Measurements from ENCODE around the gene ITIH1. TPM values are rescaled to one million over a fixed set of nuclear protein-coding genes. Genes with fewer than 3 reads are reported as not detected.
A peak's percentile ranks its signal among the peaks of the same experiment; 100 is the strongest.

ITIH1 gene
- total and polyA plus RNA-seq, 2 experiments from 2014 or later, result not detected

GRCh38 chr3:52796411-52796810, 19.0 kb downstream of the ITIH1 start:
- no peaks in the 10 kb centered on the region for H3K79me2 ChIP-seq (ENCODE audit: insufficient read depth)
- H2AFZ ChIP-seq, result no peak overlapping the region
- H3F3A ChIP-seq (ENCODE audit: insufficient read depth), result no peaks in the 10 kb centered on the region
- H3K27ac ChIP-seq, result no peak overlapping the region
- H3K4me2 ChIP-seq (ENCODE audit: unreplicated experiment), result no peak overlapping the region
- WGBS, 2 experiments (ENCODE audit: low coverage in 1 of 2, low lambda C conversion rate in 2 of 2, missing lambda C conversion rate in 2 of 2), result 75 to 80% methylated on average over 9 of the region's 9 CpGs
- H3K9me3 ChIP-seq (ENCODE audit: low read depth), result no peaks in the 10 kb centered on the region
- H3K27me3 ChIP-seq (replicated peaks; ENCODE audit: insufficient read depth), result no peaks in the 10 kb centered on the region; the same call in 1 of the 2 replicates
- H3K4me3 ChIP-seq, result no peak overlapping the region
- H4K20me1 ChIP-seq (ENCODE audit: insufficient read depth), result no peaks in the 10 kb centered on the region
- H3K9ac ChIP-seq, result no peak overlapping the region
- in situ Hi-C loops (cut with MboI), result no loop called here
- no peaks in the 10 kb centered on the region for H3K9me2 ChIP-seq (ENCODE audit: insufficient read depth)
- DNase-seq, result no peak
- H3K4me1 ChIP-seq (ENCODE audit: insufficient read depth), result no peaks in the 10 kb centered on the region
- no peak for TF ChIP-seq EZH2phosphoT487 (IDR thresholded peaks at IDR 0.05; ENCODE audit: insufficient read depth, low read depth)
- TF ChIP-seq EZH2 (IDR thresholded peaks at IDR 0.05; ENCODE audit: insufficient read depth, poor library complexity, severe bottlenecking), result no peak
- H3K36me3 ChIP-seq (ENCODE audit: low read depth), result no peaks in the 10 kb centered on the region

GRCh38 chr3:52798376-52798977, 21.1 kb downstream of the ITIH1 start:
- TF ChIP-seq EZH2phosphoT487 (IDR thresholded peaks at IDR 0.05; ENCODE audit: insufficient read depth, low read depth), result no peak
- no peak for TF ChIP-seq EZH2 (IDR thresholded peaks at IDR 0.05; ENCODE audit: insufficient read depth, poor library complexity, severe bottlenecking)
- Histone ChIP-seq H3F3A (ENCODE audit: insufficient read depth) (no peaks in the 10 kb centered on the region), H4K20me1 (ENCODE audit: insufficient read depth) (no peaks in the 10 kb centered on the region), H3K4me2 (ENCODE audit: unreplicated experiment) (no peak overlapping the region), H3K9ac (no peak overlapping the region), H3K27ac (no peak overlapping the region), H3K79me2 (ENCODE audit: insufficient read depth) (no peaks in the 10 kb centered on the region), H2AFZ (no peak overlapping the region), H3K9me3 (ENCODE audit: low read depth) (no peaks in the 10 kb centered on the region), H3K4me1 (ENCODE audit: insufficient read depth) (0 out of 2 replicates have a peak, but pooled peaks cover 4% of the 10 kb centered on the region), H3K36me3 (ENCODE audit: low read depth) (no peaks in the 10 kb centered on the region), H3K9me2 (ENCODE audit: insufficient read depth) (no peaks in the 10 kb centered on the region), H3K4me3 (no peak overlapping the region), H3K27me3 (replicated peaks; ENCODE audit: insufficient read depth) (no peaks in the 10 kb centered on the region)
- no peak for DNase-seq
- WGBS, 2 experiments (ENCODE audit: low coverage in 1 of 2, low lambda C conversion rate in 2 of 2, missing lambda C conversion rate in 2 of 2), result 75 to 82% methylated on average over 10 of the region's 10 CpGs
- in situ Hi-C loops (cut with MboI), result no loop called here

- DNase-seq, result peak; percentile 24
- H3K4me2 ChIP-seq (ENCODE audit: unreplicated experiment), result no peak overlapping the region
- no peaks in the 10 kb centered on the region for H3K9me2 ChIP-seq (ENCODE audit: insufficient read depth)
- in situ Hi-C loops (cut with MboI), result no loop called here
- no peaks in the 10 kb centered on the region for H3K27me3 ChIP-seq (replicated peaks; ENCODE audit: insufficient read depth)
- H2AFZ ChIP-seq, result no peak overlapping the region
- H3F3A ChIP-seq (ENCODE audit: insufficient read depth), result no peaks in the 10 kb centered on the region
- no peak overlapping the region for H3K4me3 ChIP-seq
- 0 out of 2 replicates have a peak, but pooled peaks cover 4% of the 10 kb centered on the region for H3K4me1 ChIP-seq (ENCODE audit: insufficient read depth)
- no peaks in the 10 kb centered on the region for H3K9me3 ChIP-seq (ENCODE audit: low read depth)
- no peaks in the 10 kb centered on the region for H3K36me3 ChIP-seq (ENCODE audit: low read depth)
- no peaks in the 10 kb centered on the region for H3K79me2 ChIP-seq (ENCODE audit: insufficient read depth)
- no peak overlapping the region for H3K27ac ChIP-seq
- no peak overlapping the region for H3K9ac ChIP-seq
- TF ChIP-seq EZH2phosphoT487 (IDR thresholded peaks at IDR 0.05; ENCODE audit: insufficient read depth, low read depth) (no peak), EZH2 (IDR thresholded peaks at IDR 0.05; ENCODE audit: insufficient read depth, poor library complexity, severe bottlenecking) (no peak)
- 48 to 51% methylated on average over 14 of the region's 14 CpGs for WGBS, 2 experiments (ENCODE audit: low coverage in 1 of 2, low lambda C conversion rate in 2 of 2, missing lambda C conversion rate in 2 of 2)
- no peaks in the 10 kb centered on the region for H4K20me1 ChIP-seq (ENCODE audit: insufficient read depth)
Measured at GRCh38 chr3:52798978-52799476, 21.6 kb downstream of the ITIH1 start.

GRCh38 chr3:52800079-52800478, 22.7 kb downstream of the ITIH1 start:
- Histone ChIP-seq H2AFZ (no peak overlapping the region), H3K27me3 (replicated peaks; ENCODE audit: insufficient read depth) (no peaks in the 10 kb centered on the region), H3K4me3 (no peak overlapping the region), H3K9me2 (ENCODE audit: insufficient read depth) (no peaks in the 10 kb centered on the region), H3K79me2 (ENCODE audit: insufficient read depth) (no peaks in the 10 kb centered on the region), H3K4me2 (ENCODE audit: unreplicated experiment) (no peak overlapping the region), H3F3A (ENCODE audit: insufficient read depth) (no peaks in the 10 kb centered on the region), H3K9ac (no peak overlapping the region), H4K20me1 (ENCODE audit: insufficient read depth) (no peaks in the 10 kb centered on the region), H3K4me1 (ENCODE audit: insufficient read depth) (0 out of 2 replicates have a peak, but pooled peaks cover 4% of the 10 kb centered on the region), H3K27ac (no peak overlapping the region), H3K36me3 (ENCODE audit: low read depth) (no peaks in the 10 kb centered on the region), H3K9me3 (ENCODE audit: low read depth) (no peaks in the 10 kb centered on the region)
- 57 to 63% methylated on average over 7 of the region's 7 CpGs for WGBS, 2 experiments (ENCODE audit: low coverage in 1 of 2, low lambda C conversion rate in 2 of 2, missing lambda C conversion rate in 2 of 2)
- TF ChIP-seq EZH2phosphoT487 (IDR thresholded peaks at IDR 0.05; ENCODE audit: insufficient read depth, low read depth), result no peak
- no peak for TF ChIP-seq EZH2 (IDR thresholded peaks at IDR 0.05; ENCODE audit: insufficient read depth, poor library complexity, severe bottlenecking)
- DNase-seq, result no peak
- in situ Hi-C loops (cut with MboI), result no loop called here

Measured in GM23248 (cell line).